Stimulated activated naive CD4-positive, alpha-beta T cell (primary cell): Measurements from ENCODE around the gene ADIRF.
"Not testable (repeated sequence)": the region's sequence is repeated elsewhere in the genome, so short reads cannot be mapped to it uniquely, and the experiment has no call there.

Source experiments
- DNase-seq, 6 experiments: peaks; one replicate each; lab custom pipeline; 2025; lab: John Stamatoyannopoulos, UW

The ADIRF gene

DNA sequence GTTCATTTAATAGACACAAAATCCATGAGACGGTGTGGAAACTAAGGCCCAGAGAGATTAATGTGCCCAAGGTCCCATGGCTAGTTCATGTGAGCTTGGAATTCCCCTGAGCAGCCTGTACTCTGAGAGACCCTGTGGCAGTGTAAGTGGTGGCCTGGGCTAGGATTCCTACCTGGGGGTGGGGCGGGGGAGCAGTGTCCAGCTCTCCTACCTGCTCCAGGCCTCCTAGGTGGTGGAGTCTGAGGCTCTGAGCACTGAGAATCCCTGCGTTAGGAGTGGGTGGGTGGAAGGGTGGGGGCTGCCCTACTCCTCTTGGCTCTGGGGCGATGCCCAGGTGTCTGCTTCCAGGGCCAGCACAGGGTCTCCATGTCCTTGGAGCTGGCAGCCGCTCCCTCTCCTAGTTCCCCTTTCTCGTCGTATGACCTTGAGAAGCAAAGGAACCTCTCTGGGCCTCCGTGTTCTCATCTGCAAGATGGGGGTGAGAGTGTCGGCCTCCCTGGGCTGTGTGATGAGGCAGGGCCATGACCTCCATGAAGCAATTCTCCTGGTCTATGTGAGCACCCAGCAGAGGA, 7.3 kb upstream of the ADIRF start:
- DNase-seq: no peak

DNA sequence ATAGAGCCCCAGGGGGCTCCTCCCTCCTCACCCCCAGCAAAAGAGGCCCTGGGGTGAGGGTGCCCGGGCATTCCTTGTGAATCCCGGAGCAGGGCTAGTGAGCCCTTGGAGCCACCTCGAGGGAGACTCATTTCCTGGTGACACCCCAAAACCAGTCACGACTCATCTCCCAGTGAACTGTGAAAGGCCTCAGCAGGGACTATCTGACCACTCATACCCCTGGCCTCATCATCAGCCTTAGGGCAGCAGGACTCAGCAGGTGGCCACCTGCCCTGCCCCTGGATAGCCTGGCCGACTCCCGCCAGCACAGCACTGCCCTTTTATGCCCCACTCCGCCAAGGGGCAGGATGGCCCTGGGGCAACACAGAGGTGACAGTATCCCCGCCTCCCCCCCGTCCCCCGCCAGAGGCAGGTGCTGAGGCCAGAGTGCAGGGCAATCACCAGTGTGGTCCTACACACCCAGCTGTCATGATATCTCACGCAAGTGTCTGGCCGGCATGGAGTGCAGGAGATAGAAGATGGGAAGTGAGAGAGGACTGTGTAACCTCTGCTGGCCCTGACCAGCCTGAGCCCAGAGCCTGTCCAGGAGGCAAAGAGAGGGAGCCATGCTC, 6.7 kb upstream of the ADIRF start:
- DNase-seq: no peak

DNA sequence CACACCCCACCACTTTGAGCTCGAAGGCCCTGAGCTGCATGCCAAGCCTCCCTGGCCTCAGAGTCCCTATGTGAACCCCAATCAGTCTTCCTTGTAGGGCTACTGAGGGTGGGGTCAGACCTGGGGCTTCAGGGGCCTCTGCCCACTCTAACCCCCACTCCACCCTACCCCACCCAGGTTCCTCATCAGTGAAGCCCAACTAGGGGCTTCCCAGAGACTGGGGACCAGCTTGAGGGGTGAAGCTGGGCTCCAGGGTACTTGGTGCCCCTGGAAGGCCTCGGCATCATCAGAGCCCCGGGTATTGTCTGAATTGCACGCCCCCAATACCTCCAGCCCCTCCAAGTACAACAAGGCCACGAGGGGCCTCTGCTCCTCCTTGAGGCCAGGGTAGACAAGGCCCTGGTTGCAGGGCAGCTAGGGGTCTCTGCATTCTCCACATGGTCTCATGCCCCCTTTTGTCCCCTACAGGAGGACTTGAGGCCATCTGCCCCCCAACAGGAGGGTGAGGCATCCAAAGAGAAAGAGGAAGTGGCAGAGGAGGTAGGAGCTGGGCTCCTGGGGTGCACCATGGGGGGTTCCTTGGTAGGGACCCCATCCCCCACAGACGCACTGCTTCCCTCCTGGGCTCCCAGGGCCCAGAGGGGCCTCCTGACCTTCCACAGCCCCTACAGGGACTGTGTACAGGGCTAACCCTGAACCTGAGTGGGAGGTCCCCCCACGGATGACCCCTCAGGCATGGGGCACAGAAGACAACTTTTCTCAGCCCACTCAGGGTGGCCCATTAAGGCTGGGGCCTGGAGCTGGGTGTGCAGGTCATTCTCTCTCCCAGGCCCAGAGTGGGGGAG, 5.9 kb upstream of the ADIRF start:
- no peak for DNase-seq

DNA sequence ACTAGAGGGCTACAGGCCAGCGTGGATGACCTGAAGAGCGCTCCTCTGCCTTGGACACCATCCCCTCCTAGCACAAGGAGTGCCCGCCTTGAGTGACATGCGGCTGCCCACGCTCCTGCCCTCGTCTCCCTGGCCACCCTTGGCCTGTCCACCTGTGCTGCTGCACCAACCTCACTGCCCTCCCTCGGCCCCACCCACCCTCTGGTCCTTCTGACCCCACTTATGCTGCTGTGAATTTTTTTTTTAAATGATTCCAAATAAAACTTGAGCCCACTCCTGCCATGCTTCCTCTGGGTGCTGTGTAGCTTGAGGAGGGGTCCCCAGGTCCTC, 5.3 kb upstream of the ADIRF start:
- no peak for DNase-seq

DNA sequence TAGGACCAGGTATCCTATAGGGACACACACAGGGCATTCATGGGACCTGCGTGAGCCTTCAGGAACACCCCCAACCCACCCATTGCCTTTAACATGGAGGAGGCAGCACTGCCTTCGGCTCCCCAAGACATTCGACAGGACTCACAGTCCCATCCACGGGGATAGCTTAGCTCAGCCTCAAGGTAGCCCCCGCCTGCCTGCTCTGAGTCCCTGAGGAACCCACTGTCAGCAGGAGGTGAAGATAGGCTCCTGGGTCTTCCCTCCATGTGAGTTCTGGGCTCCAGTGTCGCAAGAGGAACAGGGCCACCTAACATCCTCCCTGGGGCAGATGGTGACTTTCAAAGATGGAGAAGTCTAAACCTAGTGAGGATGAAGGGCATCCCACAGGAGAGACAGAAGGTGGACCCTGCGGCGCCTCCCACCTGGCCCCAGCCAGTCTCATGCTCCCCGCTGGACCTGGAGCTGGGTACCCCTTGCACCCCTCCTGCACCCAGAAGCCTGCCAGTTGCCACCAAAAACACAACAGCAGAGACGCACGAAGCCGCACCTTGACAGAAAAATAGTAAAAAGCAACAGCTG, 4.9 kb upstream of the ADIRF start:
- DNase-seq: no peak

DNA sequence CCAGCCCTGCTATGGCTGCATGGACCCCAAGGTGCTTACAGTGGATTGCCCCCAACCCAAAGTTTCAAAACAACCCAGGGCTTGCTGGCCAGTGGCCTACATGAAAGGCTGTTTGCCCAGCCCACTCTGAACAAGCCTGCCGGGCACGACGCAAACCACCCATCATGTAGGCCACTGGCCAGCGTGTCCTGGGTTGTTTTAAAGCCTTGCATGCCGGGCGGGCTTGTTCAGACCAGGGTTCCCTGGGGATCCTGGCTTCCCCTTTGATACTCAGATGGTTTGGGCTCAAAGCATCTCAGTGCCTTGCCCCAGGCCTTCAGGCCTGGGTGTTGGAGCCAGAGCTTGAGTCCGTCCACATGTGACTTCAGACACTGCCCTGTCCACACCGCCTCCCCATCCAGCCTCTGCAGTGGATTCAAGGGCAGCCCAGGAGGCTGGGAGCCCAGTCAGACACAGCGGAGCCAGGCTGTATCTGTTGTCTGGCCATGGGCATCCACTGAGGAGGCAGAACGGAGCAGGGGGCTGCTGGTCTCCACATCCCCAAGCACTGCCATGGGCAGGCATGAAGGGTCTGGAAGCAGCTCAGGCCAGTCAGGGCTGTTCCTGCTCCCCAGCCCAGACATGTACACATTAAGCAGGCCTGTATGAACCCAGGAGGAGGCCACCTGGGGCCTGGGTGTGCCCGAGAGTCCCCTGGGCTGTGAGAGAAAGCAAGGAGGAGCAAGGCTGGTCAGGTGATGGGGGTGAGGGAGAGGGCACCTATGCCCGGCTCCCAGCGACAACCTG, 4.0 kb upstream of the ADIRF start:
- DNase-seq: no peak

DNA sequence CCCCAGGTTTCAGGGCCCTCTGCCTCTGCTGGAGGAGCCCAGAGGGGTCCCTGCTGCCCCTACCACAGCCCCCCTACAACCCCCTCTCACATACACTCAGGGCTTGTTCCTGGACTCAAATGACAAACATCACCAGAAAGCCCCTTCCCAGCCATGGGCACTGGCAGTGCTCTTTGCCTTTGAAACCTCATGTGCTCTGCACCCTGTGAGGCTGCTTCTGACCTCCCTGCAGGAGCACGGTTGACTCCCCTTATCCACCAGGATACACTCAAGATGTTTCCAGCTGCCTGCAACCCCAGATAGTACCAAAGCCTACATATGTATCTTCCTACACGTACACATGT, 3.5 kb upstream of the ADIRF start:
- DNase-seq: no peak

DNA sequence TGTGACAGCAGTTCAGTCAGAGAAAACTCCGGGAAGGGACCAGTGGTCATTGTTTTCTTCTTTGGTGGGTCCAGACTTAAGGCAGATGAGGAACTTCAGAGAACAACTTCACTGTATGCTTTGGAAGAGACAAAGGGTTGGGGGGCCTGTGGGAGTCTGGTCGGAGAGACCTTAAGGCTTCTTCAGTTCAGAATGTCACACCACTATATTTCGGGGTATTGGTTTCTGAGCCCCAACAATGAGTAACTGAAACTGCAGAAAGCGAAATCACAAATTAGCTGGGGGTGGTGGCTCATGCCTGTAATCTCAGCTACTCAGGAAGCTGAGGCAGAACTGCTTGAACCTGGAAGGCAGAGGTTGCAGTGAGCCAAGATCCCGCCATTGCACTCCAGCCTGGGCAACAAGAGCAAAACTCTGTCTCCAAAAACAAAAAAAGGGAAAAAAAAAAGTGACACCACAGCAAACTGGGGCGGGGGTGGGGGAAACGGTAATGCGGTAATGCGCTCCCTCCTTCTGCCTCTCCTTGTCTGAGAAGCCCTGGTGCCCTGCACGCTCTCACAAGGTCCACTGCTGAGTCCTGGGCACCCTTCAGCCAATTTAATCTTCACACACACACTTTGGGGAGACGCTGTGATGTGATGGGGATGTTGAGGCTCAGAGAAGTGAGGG, 2.2 kb upstream of the ADIRF start:
- peak in 1 of 6 experiments; percentile 60 for DNase-seq

DNA sequence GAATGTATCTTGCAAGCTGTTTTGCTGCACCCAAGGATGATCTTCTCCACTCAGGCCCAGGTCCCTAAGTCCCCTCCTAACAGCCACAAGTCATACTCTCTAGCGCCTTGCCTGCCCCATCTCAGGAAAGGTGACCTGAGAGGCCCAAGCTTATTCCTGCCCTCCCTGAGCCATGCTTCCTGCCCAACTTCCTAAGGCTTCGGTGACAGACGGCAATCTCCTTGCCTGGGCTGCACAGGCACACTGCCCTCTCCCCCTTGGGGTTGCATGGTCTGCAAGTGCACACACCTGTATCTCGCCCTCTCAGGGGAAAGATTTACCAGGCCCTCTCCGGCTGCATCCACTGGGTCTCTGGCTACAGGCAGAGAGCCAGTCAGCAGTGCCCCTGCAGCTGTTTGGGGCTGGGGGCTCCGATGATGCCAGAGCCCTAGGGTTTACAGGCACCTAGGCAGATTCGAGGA, 771 bp upstream of the ADIRF start:
- DNase-seq: no peak

DNA sequence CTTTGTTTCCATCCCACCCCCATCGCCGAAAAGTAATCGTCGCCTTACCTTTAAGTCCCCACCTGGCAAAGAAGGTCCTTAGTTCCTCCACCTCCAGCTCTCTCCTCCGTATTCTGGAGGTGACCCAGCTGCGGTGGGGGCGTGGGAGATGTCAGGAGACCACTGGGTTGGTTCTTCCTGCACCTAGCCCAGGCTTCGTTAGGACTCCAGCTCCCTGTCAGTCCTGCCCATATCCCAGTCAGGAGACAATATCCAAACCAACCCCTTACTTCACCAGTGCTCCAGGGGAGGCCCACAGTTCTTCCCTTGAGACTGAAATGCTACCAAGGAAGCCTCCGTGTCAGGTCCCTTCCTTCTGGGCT, 693 bp downstream of the ADIRF start:
- no peak for DNase-seq

DNA sequence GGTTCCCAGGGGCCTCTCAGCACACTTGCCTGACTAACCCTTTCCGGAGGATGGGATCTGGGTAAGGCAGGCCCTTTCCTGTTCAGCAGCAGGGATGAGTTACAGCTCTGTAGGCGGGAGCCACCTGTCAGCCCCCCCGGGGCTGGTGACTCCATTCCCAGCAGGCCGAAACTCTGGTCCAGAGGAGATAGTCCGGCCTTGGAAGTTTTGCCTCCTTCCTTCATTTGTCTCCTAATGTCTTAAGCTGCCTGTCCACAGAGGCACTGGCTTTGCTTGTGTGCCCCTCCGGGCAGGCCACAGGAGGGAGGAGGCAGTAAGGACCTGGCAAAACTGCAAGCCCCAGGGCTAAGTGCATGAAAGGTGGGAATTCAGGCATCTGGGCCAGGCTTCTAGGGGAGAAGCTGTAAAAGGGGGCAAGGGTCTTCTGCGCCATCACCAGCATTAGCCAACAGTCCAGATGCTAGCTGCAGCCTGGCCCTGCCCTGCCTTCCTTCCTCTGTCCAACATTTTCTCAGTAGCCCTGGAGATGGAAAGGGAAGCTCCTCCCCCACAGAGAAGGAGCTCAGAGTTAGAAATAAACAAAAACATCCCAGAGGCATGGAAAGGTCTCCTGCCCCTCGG, 1.2 kb downstream of the ADIRF start:
- DNase-seq: no peak

DNA sequence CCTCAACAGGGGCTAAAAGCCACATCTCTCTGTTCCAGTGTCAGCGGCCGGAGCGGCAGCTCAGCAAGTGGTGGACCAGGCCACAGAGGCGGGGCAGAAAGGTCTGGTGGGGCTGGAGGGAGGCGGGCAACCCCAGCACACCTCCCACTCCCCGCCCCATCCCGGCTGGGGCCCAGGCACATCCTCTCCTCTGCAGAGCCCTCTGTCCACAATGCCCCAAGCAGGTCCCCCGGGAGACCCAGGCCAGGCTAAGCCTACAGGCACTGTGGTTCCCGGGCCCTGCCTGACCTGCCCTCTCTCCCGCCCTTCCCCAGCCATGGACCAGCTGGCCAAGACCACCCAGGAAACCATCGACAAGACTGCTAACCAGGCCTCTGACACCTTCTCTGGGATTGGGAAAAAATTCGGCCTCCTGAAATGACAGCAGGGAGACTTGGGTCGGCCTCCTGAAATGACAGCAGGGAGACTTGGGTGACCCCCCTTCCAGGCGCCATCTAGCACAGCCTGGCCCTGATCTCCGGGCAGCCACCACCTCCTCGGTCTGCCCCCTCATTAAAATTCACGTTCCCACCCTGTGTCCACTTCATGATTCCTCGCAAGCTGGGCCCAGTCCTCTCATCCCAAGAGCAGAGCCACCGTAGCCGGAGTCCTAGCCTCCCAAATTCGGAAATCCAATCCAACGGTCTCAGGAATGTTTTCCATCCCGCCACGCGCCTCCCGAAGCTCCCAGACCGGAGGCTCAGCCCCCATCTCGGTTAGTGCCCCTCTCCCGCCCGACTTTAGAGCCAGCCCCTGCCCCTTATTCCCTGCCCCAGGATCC, 2.1 kb downstream of the ADIRF start:
- peak in 1 of 6 experiments; percentile 35 for DNase-seq

DNA sequence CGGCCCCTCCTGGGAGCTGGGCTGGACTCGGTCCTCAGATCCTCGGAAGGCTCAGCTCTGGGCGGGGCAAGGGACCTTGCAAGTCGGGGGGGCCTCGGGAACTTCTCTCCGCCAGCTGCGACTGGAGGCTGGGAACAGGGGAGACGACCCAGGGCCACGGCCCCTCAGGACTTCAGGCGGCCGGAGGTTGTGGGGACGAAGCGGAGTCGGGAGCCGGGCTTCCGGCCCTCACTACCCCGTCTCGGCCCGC, 2.6 kb downstream of the ADIRF start:
- DNase-seq: no peak

DNA sequence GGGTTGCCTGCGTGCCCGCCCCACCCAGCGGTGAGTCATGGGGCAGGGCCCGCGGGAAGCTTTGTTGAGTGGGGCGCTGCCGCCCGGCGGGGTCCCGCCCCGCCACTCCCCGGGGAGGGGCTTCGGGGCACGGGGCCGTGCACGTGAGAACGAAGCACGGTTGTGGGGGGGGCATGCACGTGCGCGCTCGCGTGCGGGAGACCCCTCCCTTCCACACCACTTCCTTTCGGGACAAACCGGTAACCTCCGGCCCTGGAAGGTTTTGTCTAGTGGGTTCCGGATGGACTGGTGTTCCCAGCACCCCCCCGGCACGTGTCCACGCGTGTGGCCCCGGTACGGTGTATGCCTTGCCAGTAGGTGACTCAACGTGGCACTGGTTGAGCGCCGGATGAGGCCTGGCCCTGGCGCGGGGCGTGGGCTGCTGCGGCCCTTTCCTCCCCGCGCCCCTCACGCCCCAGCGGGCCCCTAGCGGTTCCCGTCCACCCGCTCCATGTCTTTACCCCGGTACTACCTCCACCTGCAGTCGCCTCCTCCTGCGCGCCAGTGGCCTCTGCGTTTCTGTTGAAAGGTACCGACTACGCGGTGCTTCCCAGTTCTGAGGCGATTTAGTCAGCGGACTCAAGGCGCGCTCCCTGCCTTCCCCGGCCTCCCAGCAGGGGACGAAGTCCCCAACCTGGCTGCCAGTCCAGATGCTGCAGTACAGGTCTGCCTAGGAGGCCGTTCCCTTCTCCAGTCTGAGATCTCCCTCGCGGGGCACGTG, 3.1 kb downstream of the ADIRF start:
- peak; percentile 83 to 93 (median 88) for DNase-seq

DNA sequence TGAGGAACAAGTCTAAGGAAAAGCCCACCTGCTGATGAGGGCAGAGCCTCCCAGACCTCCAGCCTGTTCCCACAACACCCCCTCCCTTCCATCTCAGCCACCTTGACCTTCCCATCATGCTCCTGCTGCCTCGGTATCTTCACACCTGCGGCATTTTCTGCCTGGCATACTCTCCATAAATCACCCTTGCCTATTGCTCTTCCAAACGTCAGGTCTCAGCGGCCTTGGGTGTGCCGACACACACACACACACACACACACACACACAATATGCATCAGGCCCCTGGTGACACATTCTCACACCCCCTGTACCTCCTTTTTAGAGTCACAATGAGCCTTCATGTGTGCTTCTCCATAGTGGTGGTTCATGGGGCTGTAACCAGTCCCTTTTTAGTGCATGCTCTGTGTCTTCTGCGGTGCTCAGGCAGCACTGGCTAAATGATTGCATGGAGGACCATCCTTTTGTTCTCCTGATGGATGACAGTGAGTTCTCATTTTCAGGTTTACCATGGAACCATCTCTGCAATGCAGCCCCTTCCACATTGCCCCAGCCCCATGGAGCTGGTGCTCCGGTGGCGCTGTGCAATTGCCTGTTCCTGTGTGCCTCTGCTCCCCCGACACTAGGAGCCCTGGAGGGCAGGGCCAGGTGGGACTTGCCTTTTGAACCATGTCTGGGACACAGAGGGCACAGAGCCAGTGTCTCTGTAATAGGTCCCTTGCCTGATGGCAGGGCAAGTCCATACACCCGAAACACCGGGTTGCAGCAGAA, 4.5 kb downstream of the ADIRF start:
- DNase-seq: no peak

DNA sequence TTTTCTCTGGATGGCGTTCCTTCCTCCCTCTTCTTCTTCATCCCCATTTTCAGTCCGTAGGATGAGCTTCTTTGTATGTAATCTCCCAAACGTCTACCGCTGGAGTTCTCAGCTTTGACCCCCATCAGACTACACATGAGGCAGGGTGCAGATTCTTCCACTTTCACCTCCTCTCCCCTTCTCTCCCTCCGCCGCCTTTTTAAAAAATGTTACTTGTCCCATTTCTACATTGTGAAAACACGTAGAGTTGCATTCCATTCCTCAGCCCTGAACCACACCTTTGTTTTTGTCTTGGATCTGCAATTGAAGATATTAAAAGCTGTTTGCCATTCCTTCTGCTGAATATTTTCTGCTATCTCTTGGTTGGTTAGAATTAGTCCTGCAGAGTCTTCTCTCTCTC, 6.2 kb downstream of the ADIRF start:
- no peak for DNase-seq

DNA sequence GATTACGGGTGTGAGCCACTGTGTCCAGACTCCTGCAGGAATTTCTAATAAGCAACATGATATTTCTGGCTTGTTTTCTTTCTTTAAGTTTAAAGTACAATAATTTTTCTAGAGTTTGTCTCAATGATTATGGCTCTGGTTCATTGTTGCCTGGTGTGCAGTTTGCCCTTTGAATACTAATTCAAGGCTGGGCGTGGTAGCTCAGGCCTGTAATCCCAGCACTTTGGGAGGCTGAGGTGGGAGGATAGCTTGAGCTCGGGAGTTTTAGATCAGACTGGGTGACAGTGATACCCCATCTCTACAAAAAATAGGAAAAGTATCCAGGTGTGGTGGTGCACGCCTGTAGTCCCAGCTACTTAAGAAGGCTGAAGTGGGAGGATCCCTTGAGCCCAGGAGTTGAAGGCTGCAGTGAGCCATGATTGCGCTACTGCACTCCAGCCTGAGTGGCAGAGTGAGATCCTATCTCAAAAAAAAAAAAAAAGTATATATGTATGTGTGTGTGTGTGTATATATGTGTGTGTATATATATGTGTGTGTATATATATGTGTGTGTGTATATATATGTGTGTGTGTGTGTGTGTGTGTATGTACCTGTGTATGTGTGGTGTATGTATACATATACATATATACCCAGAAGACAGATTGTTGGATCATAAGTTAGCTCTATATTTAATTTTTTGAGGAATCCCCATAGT, 8.2 kb downstream of the ADIRF start:
- DNase-seq: no peak

DNA sequence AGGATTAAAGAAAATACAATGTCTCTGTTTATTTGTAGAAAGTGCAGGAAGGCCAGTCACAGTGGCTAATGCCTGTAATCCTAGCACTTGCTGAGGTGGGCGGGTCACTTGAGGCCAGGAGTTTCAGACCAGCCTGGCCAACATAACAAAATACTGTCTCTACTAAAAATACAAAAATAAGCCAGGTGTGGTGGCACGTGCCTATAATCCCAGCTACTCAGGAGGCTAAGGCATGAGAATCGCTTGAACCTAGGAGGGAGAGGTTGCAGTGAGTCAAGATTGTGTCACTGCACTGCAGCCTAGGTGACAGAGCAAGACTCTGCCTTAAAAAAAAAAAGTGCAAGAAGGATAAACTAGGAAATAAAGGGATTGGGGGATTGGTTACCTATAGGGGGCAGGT, 10.2 kb downstream of the ADIRF start:
- not testable (repeated sequence) for DNase-seq
